ENCODE measurements around the gene PPY.
"Not testable (repeated sequence)": the region's sequence is repeated elsewhere in the genome, so short reads cannot be mapped to it uniquely, and the experiment has no call there.

PPY gene

DNA sequence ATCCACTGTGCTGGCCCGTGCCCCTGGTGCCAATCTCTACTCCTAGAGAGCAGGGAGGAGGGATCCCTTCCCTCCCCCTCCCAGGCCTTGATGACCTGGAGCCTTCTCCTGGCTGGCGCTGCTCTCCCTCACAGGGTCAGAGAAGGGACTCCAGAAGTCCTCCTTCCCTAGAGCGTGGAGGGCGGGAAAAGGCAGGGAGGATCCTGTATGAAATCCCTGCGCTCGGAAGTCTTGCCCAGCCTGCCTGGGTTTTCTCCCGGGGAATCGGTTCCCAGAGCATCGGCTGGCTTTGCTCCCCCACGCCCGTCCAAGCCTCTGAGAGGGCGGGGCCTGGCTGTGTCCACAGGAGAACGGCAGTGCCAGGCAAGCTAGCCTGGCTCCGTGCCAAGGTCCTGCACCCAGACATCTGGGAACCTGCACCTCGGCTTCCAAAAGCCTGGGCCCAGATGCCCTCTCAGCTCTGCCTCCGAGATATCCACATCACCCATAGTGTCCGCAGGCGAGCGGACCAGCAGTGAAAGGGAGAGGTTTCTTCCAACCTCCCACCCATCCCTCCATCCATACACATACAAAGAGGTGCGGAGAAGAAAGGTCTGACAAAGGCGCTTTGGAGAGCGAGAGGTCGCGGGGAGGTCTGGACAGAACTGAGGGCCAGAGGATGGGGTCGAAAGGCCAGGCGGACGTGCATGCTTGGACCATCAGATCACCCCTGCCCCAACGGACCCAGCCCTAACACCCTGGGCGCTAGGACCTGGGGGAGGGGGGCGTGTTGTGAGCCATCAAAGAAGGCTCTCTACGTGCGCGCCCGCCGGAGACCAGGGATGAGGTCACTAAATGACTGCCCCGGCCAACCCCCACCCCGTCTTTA, 36.1 kb downstream of the PPY start:
- no peak for DNase-seq (ENCODE audit: low read depth)

GRCh38 chr17:43905400-43905984, 36.8 kb downstream of the PPY start:
- DNase-seq (ENCODE audit: low read depth), result no peak

DNA sequence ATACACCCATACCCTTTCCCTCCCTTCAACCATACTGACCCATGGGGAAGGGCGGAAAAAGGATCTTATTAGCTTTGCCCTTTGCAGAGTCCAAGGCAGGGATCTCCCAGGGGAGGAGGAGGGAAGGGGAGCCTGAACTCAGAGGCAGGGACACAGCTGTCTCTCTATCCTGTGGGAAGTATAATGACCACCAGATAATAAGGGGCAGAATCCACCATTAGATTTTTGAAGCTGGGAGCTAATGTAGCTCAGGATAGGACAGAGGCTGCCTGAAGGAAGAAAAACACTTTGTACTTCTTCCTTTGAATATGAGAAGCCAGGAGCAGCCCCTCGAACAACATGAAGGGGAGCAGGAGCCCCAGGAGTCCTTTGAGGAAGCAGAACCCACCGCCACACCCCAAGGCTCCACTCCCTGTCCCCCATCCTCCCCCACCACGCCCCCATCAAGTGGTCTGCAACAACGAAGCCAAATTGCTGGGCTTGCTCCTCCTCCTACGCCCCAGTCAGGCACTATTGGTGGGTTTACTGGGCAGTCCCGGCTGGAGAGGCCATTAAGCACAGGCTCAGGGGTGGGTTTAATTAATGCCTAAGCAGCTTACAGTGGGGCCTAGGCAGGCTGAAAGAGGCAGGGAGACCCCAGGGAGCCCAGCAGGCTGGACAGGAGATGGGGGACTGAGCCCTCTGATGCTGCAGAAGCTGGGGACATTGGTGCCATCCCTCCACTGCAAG, 40.3 kb downstream of the PPY start:
- DNase-seq (ENCODE audit: low read depth), result no peak

DNA sequence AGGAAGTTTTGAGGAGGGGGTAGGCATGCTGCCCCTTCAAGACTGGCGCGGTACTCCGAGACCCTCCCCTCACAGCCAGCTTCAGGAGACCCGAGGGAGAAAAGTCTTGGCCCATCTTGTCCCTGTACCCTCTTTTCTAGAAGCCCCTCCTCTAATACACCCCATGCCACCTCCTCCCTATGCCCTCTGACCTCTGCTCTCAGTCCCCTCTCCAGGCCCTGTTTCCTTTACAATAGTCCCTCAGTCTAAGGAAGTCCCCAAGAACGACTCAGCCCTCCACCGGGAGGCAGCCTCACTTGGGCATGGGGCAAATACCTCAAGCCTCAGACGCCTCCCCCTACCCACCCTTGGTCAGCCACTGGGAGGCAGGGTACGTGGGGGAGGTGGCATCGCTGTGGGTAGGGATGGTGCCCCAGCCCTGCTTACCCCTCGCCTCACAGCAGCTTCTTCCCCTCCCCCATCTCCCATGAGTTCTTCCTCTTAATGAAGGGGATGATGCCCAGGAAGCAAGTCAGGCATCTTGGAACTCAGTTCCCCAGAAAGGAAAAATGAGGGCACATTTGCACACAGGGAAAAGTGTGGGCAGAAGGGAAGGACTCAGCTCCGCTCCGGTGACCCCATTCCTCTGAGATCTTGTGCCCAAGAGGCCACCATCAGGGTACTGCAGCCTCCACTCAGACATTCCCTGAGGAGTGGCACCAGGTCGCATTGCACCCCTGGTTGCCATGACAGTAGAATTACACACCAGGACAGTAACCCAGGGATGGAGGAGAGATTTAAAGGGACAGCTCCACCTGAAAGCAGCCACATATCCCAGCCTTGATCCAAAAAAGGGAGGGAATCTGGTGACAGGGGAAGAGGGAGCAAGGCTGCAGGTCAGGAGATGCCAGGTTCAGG, 41.2 kb downstream of the PPY start:
- DNase-seq (ENCODE audit: low read depth), result no peak

- DNase-seq (ENCODE audit: low read depth), result peak; percentile 79
These were observed 42.0 kb downstream of the PPY start for GRCh38 chr17:43900183-43900857.

- no peak for DNase-seq (ENCODE audit: low read depth)
These were observed 43.8 kb downstream of the PPY start for GRCh38 chr17:43898446-43898845.

DNA sequence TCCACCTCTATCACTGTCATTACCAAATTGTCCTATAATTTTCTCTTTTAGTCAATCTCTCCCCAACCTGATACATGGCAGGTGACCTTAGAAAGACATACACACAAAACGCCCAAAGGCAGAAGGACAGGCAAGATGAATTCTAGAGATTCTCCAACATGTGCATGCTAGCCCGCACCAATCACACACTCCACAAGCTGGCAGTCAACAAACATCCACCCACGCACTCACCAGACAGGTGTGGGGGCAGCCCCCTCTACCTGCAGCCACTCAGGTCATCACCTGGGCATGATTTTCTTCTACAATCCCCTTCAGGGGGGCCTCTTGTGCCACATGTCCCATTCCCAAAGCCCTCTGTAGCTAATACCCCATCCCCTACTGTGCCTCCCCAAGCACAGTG, 44.4 kb downstream of the PPY start:
- DNase-seq (ENCODE audit: low read depth), result no peak

DNA sequence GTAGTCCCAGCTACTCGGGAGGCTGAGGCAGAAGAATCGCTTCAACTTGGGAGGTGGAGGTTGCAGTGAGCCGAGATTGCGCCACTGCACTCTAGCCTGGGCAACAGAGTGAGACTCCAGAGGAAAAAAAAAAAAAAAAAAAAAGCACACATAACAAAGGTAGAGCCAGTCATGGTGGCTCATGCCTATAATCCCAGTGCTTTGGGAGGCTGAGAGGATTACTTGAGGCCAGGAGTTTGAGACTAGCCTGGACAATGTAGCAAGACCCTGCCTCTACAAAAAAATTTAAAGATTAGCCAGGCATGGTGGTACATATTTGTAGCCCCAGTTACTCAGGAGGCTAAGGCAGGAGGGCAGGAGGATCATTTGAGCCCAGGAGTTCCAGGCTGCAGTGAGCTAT, 47.8 kb downstream of the PPY start:
- not testable (repeated sequence) for DNase-seq (ENCODE audit: low read depth)

DNA sequence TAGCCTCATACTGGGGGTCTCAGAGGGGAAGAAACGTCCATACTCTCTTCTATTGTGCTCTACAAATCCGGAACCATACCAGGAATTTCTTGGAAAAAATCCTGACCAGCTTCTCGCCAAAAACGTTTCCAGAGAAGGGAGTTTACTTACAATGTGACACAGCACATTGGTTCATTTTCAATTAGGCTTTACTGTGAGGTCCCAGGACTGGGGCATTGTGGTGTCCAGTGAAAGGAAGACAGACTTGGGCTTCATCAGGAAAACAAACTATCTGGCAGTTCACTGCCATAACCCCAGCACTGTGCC, 49.7 kb downstream of the PPY start:
- no peak for DNase-seq (ENCODE audit: low read depth)

DNA sequence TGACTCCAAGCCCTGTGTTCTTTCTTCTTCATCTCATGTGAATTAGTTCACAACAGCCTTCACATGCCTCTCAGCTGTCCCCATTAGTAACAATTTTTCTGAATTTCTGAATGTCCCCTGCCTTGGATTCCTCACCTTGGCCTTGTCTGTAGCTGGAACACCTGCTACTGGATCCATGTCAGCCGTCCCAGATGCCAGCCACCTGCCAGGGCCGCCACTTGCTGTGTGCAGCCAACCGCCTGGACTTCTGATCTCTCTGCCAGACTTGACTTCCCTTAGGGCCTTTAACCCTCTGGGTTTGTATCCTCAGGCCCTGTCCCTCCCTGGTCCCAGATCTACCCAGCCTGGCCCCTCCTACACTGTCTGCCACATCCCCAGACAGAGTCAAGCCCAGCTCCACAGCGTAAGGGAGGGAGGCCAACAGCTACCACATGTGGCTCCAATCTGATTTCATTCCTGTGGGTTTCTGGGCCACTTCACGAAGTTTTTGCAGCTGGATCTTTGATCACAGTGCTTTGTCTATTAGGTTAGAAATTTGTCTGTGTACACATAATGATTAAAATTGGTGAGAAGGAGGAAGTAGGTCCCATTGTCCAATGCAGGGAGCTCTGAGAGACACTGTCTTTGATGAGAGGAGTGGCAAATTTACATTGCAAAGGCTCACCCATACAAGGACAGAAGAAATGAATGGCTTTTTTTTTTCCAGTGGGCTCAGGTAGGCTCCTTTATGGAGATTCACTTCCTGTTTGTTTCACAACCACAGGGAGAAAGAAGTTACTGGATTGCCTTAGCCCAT, 50.2 kb downstream of the PPY start:
- DNase-seq (ENCODE audit: low read depth), result no peak
